ENCODE measurements around the gene OST4.

Gene OST4

DNA sequence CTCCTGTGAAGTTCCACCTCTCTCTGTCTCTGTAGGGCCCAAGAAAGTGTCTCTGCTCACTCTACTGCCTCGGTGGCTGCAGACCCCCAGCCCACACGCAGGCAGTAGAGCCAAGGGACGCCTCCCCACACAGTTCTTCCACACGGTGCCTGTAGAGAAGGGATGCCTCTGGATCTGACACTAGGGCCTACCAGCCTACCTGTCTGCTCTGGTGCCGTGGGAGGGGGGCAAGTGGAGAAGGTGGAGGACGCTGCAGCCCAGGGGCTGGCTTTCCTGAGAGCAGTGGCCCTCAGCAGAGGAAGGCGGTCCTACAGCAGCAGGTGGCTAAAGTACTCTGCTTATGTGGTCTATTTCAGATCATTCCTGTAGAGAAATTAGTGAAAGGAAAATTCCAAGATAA lies 47.7 kb downstream of the OST4 start:
- DNase-seq = no peak

- no peak for DNase-seq
Measured at GRCh38 chr2:27021253-27022049, 50.0 kb downstream of the OST4 start.

Measured in EL (cell line).